Gastroesophageal sphincter (tissue), 4 donors: ENCODE results near the gene CMBL. TPM values are rescaled to one million over a fixed set of nuclear protein-coding genes. Genes with fewer than 3 reads are reported as not detected.
"Not testable (repeated sequence)": the region's sequence is repeated elsewhere in the genome, so short reads cannot be mapped to it uniquely, and the experiment has no call there.

Experiments used
- ATAC-seq: fragments of 150-250 bp; one replicate; pipeline ENCODE4 v1.9.1; 2016; ENCODE audit warnings: mild to moderate bottlenecking, moderate library complexity
- H3K27ac ChIP-seq, 4 donors: fragments of 200-600 bp; sonication (generic) in 3 of 4; 1 replicate in 3 of 4; 2 replicates in 1 of 4; pipeline ENCODE4 v1.5.1; 2016 to 2019
- H3K27me3 ChIP-seq: fragments of 200-600 bp; sonication (generic); one replicate; pipeline ENCODE4 v1.5.1; 2019
- H3K36me3 ChIP-seq, 2 donors: fragments of 200-600 bp; sonication (generic); one replicate each; pipeline ENCODE4 v1.5.1; 2019; ENCODE audit warnings: control low read depth in 1 of 2
- H3K4me1 ChIP-seq, 3 donors: fragments of 200-600 bp; sonication (generic); 1 replicate in 2 of 3; 2 replicates in 1 of 3; pipeline ENCODE4 v1.5.1; 2016 to 2019; ENCODE audit warnings: control low read depth in 2 of 3
- H3K4me3 ChIP-seq, 2 donors: fragments of 200-600 bp; sonication (generic); one replicate each; pipeline ENCODE4 v1.5.1; 2019; ENCODE audit warnings: mild to moderate bottlenecking in 1 of 2, moderate library complexity in 1 of 2
- H3K9me3 ChIP-seq, 3 donors: fragments of 200-600 bp; sonication (generic); one replicate each; pipeline ENCODE4 v1.5.1; 2017 to 2019; ENCODE audit warnings: control low read depth in 2 of 3
- CTCF ChIP-seq, 4 experiments: fragments of 200-600 bp in 2 of 4; fragments of 450-650 bp in 2 of 4; sonication (generic) in 1 of 4; IDR thresholded peaks; one replicate each; pipeline ENCODE4 v1.5.1; 2017 to 2019; ENCODE audit warnings: antibody characterized with exemption in 4 of 4, mild to moderate bottlenecking in 2 of 4, moderate library complexity in 2 of 4
- EP300 ChIP-seq: sonication (generic); formaldehyde crosslinking; IDR thresholded peaks from one replicate; pipeline ENCODE4 v1.6.1; 2017; ENCODE audit warnings: antibody characterized with exemption, mild to moderate bottlenecking
- POLR2A ChIP-seq, 2 donors: fragments of 450-650 bp; IDR thresholded peaks; one replicate each; pipeline ENCODE4 v1.6.1; 2017; ENCODE audit warnings: antibody characterized with exemption in 2 of 2, mild to moderate bottlenecking in 2 of 2, moderate library complexity in 1 of 2
- POLR2AphosphoS5 ChIP-seq: sonication (generic); formaldehyde crosslinking; IDR thresholded peaks from one replicate; pipeline ENCODE4 v1.6.1; 2017; ENCODE audit warnings: antibody characterized with exemption
- WGBS, 2 donors: methylation state at CpG; one replicate each; pipeline ENCODE4 v1.1.5; 2018; ENCODE audit warnings: low coverage in 1 of 2; 5-methylcytosine and 5-hydroxymethylcytosine counted together
- total RNA-seq, 4 donors: library from RNA; depleted of rRNA; stranded (reverse); fragments of >200 nt; gene quantifications; one replicate each; pipeline ENCODE4 v1.1.0, GENCODE V29; 2016

Gene CMBL
- total RNA-seq, 4 donors from 2014 or later = 2.2 to 7.7 (median 4.4) TPM

GRCh38 chr5:10348258-10348657 lies 40.6 kb upstream of the CMBL start:
- ATAC-seq = no peak
- Histone ChIP-seq H3K27me3 (no peaks in the 10 kb centered on the region), H3K9me3 (no peaks in the 10 kb centered on the region), H3K36me3 (no peaks in the 10 kb centered on the region), H3K4me3 (no peak overlapping the region), H3K27ac (no peak overlapping the region), H3K4me1 (peaks cover 0 to 15% (median 3%) of the 10 kb centered on the region in 3 donors)
- 79 to 100% methylated on average over 2 of the region's 2 CpGs for WGBS, 2 donors
- TF ChIP-seq CTCF (IDR thresholded peaks at IDR 0.05) (no peak), POLR2AphosphoS5 (no peak), POLR2A (IDR thresholded peaks at IDR 0.05) (no peak), EP300 (no peak)

- 98% methylated on average over 5 of the region's 5 CpGs for WGBS, 2 donors
- peak; percentile 45 for ATAC-seq
- H3K27ac ChIP-seq, H3K36me3 ChIP-seq, H3K9me3 ChIP-seq, H3K4me3 ChIP-seq, H3K27me3 ChIP-seq, H3K4me1 ChIP-seq: not testable (repeated sequence)
Observed at GRCh38 chr5:10344461-10345106, 36.9 kb upstream of the CMBL start.

- Histone ChIP-seq H3K27me3 (no peaks in the 10 kb centered on the region), H3K4me1 (no peaks in the 10 kb centered on the region), H3K27ac (no peak overlapping the region), H3K4me3 (no peak overlapping the region), H3K36me3 (no peaks in the 10 kb centered on the region), H3K9me3 (no peaks in the 10 kb centered on the region)
- no peak for ATAC-seq
- TF ChIP-seq POLR2AphosphoS5 (no peak), POLR2A (IDR thresholded peaks at IDR 0.05) (no peak), CTCF (IDR thresholded peaks at IDR 0.05) (no peak), EP300 (no peak)
- 84% methylated on average over 4 of the region's 4 CpGs; no CpG with 5 or more reads in 1 of the 2 donors for WGBS, 2 donors
Observed at GRCh38 chr5:10343486-10343885, 35.8 kb upstream of the CMBL start.

GRCh38 chr5:10339958-10340357 lies 32.3 kb upstream of the CMBL start:
- ATAC-seq = no peak

GRCh38 chr5:10339058-10339811 lies 31.5 kb upstream of the CMBL start:
- no peak for TF ChIP-seq EP300
- TF ChIP-seq POLR2A (IDR thresholded peaks at IDR 0.05) = no peak
- TF ChIP-seq POLR2AphosphoS5 = no peak
- no peak for TF ChIP-seq CTCF (IDR thresholded peaks at IDR 0.05)
- ATAC-seq = no peak
- Histone ChIP-seq H3K36me3 (no peaks in the 10 kb centered on the region), H3K27me3 (no peaks in the 10 kb centered on the region), H3K9me3 (no peaks in the 10 kb centered on the region), H3K4me3 (no peak overlapping the region), H3K4me1 (peaks cover 0 to 2% (median 0%) of the 10 kb centered on the region in 3 donors), H3K27ac (no peak overlapping the region)
- 66 to 68% methylated on average over 8 to 10 of the region's 19 CpGs for WGBS, 2 donors

More at GRCh38 chr5:10339958-10340357, 32.3 kb upstream of the CMBL start:
- no peaks in the 10 kb centered on the region for H3K9me3 ChIP-seq
- H3K27me3 ChIP-seq = no peaks in the 10 kb centered on the region
- no peak overlapping the region for H3K27ac ChIP-seq
- TF ChIP-seq POLR2AphosphoS5 (no peak), CTCF (IDR thresholded peaks at IDR 0.05) (no peak), POLR2A (IDR thresholded peaks at IDR 0.05) (no peak), EP300 (no peak)
- 79 to 100% methylated on average over 2 to 3 of the region's 3 CpGs for WGBS, 2 donors
- no peak overlapping the region for H3K4me3 ChIP-seq
- H3K36me3 ChIP-seq = no peaks in the 10 kb centered on the region
- H3K4me1 ChIP-seq = no peaks in the 10 kb centered on the region
